Measurements from ENCODE around the gene PTMA. TPM values are rescaled to one million over a fixed set of nuclear protein-coding genes. Genes with fewer than 3 reads are reported as not detected.
A peak's percentile ranks its signal among the peaks of the same experiment; 100 is the strongest.

The PTMA gene
- total RNA-seq, 2 donors from 2014 or later: 1,439 to 1,845 TPM

GRCh38 chr2:231668981-231669380 is 39.3 kb upstream of the PTMA start:
- ATAC-seq (replicated peaks): no peak
- Mint-ChIP-seq H3K36me3 (ENCODE audit: low read depth) (no peaks in the 10 kb centered on the region), H3K4me1 (no peaks in the 10 kb centered on the region), H3K4me3 (no peak overlapping the region), H3K9me3 (no peaks in the 10 kb centered on the region), H3K27ac (peak overlapping the region; percentile 3), H3K27me3 (no peaks in the 10 kb centered on the region)

DNA sequence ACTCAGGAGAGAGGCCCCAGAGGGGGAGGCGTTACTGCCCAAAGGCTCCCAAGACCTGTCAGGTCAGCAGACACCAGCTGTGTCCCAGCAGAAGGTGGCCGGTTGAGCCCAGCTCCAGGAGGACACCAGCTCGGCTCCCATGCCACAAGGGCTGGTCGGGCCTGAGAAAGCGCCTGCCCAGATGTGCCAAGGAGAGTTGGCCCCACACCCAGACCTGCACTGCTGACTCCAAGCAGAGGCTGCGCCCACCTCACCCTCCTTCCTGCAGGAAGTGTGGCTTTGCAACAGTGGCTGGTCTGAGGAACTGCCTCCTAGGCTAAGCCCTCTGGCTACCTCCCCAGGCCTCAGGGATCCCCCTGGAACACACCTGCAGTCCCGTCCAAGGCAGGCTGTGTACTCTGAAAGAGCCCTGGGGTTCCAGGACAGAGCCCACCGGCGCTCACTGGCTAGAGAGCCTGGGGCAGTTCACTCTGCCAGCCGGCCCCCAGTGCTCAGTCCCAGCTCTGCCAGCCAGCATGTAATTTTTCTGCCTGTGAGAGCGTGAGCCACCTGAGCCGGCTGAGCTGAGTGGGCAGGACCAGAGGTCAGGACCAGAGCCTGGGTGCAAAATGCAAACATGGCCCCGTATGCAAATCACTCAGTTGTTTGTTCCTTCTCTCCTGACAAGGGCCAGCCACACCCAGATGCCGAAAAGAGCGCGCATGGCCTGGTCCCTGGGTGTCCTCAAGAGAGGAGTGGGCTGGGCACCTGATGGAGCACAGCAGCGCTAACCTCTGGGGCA is 36.9 kb upstream of the PTMA start:
- no peak overlapping the region for H3K27ac Mint-ChIP-seq
- no peak overlapping the region for H3K4me3 Mint-ChIP-seq
- no peaks in the 10 kb centered on the region for H3K27me3 Mint-ChIP-seq
- H3K4me1 Mint-ChIP-seq: no peaks in the 10 kb centered on the region
- H3K36me3 Mint-ChIP-seq (ENCODE audit: low read depth): no peaks in the 10 kb centered on the region
- no peaks in the 10 kb centered on the region for H3K9me3 Mint-ChIP-seq
- ATAC-seq (replicated peaks): no peak

DNA sequence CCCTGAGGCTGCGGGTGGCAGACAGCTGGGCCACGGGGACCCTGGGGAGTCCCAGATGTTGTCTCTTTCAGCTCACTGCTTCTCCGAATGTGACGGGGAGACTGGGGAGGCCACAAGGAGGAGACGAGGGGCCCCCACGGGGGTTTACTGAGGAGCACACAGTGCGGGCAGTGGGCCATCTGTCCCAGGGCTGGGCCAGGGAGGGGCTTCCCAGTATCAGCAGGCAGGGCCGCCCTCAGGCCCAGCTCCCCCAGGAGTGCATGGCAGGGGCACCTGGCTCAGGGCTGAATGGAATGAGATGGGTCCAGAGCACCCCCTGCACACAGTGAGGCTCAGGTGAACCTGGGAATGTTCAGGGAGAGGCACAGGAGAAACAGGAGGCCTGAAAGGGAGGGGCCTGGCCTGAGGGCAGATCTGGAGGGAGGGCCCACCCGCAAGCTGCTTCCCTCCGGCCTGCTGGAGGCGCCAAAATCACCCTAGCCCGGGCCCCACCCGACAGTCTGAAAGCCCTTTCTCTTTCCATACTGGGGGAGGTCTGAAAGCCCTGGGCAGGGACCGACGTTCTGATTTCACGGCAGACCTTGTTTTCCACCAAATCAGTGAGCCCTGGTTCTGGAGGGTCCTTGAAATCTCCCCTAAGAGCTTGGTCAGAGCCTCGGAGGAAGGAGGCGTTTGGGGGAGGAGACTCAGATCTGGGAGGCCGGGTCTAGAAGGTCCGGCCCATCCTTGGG is 35.5 kb upstream of the PTMA start:
- no peak for ATAC-seq (replicated peaks)
- peaks cover 3% of the 10 kb centered on the region for H3K4me1 Mint-ChIP-seq
- H3K9me3 Mint-ChIP-seq: no peaks in the 10 kb centered on the region
- H3K27me3 Mint-ChIP-seq: no peaks in the 10 kb centered on the region
- peak overlapping the region; percentile 82 for H3K27ac Mint-ChIP-seq
- H3K36me3 Mint-ChIP-seq (ENCODE audit: low read depth): no peaks in the 10 kb centered on the region
- H3K4me3 Mint-ChIP-seq: no peak overlapping the region

DNA sequence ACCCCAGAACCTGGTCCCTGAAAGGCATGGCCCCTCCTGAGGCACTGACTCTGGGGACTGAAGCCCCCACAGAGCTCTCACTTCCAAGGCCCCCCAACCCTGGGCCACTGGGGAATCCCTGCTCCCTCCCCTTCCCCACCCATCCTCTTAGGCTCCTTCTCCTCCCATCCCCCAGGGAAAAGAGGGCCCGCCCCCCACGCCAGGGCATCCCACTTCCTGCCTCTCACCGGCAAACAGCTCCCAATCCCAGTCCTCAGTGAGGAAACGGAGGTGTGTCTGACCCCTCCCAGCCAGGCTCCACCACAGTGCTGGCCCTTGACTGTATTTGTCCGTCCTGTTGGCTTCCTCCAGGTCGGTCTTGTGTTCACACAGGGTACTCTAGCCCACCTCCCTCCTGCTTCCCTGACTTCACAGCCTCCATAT is 35.0 kb upstream of the PTMA start:
- peaks cover 6% of the 10 kb centered on the region for H3K4me1 Mint-ChIP-seq
- H3K27me3 Mint-ChIP-seq: no peaks in the 10 kb centered on the region
- no peak overlapping the region for H3K4me3 Mint-ChIP-seq
- no peak for ATAC-seq (replicated peaks)
- H3K36me3 Mint-ChIP-seq (ENCODE audit: low read depth): no peaks in the 10 kb centered on the region
- peak overlapping the region; percentile 82 for H3K27ac Mint-ChIP-seq
- H3K9me3 Mint-ChIP-seq: no peaks in the 10 kb centered on the region

GRCh38 chr2:231674587-231675338 is 33.6 kb upstream of the PTMA start:
- Mint-ChIP-seq H3K36me3 (ENCODE audit: low read depth) (no peaks in the 10 kb centered on the region), H3K27me3 (no peaks in the 10 kb centered on the region), H3K4me1 (peaks cover 6% of the 10 kb centered on the region), H3K4me3 (peak overlapping the region; percentile 20), H3K27ac (peak overlapping the region; percentile 71), H3K9me3 (no peaks in the 10 kb centered on the region)
- peak; percentile 92 for ATAC-seq (replicated peaks)

- Mint-ChIP-seq H3K4me3 (no peak overlapping the region), H3K36me3 (ENCODE audit: low read depth) (no peaks in the 10 kb centered on the region), H3K27me3 (no peaks in the 10 kb centered on the region), H3K4me1 (peaks cover 6% of the 10 kb centered on the region), H3K9me3 (no peaks in the 10 kb centered on the region), H3K27ac (no peak overlapping the region)
- no peak for ATAC-seq (replicated peaks)
These were observed 32.1 kb upstream of the PTMA start for GRCh38 chr2:231676243-231676642.

GRCh38 chr2:231677632-231678104 is 30.7 kb upstream of the PTMA start:
- Mint-ChIP-seq H3K4me3 (no peak overlapping the region), H3K4me1 (peaks cover 6% of the 10 kb centered on the region), H3K27me3 (peaks cover 10% of the 10 kb centered on the region), H3K36me3 (ENCODE audit: low read depth) (no peaks in the 10 kb centered on the region), H3K9me3 (no peaks in the 10 kb centered on the region), H3K27ac (no peak overlapping the region)
- peak; percentile 69 for ATAC-seq (replicated peaks)

- no peaks in the 10 kb centered on the region for H3K36me3 Mint-ChIP-seq (ENCODE audit: low read depth)
- peaks cover 14% of the 10 kb centered on the region for H3K27me3 Mint-ChIP-seq
- no peak overlapping the region for H3K27ac Mint-ChIP-seq
- H3K4me3 Mint-ChIP-seq: peak overlapping the region; percentile 16
- ATAC-seq (replicated peaks): no peak
- peaks cover 6% of the 10 kb centered on the region for H3K4me1 Mint-ChIP-seq
- no peaks in the 10 kb centered on the region for H3K9me3 Mint-ChIP-seq
These were observed 28.4 kb upstream of the PTMA start for GRCh38 chr2:231679908-231680284.

DNA sequence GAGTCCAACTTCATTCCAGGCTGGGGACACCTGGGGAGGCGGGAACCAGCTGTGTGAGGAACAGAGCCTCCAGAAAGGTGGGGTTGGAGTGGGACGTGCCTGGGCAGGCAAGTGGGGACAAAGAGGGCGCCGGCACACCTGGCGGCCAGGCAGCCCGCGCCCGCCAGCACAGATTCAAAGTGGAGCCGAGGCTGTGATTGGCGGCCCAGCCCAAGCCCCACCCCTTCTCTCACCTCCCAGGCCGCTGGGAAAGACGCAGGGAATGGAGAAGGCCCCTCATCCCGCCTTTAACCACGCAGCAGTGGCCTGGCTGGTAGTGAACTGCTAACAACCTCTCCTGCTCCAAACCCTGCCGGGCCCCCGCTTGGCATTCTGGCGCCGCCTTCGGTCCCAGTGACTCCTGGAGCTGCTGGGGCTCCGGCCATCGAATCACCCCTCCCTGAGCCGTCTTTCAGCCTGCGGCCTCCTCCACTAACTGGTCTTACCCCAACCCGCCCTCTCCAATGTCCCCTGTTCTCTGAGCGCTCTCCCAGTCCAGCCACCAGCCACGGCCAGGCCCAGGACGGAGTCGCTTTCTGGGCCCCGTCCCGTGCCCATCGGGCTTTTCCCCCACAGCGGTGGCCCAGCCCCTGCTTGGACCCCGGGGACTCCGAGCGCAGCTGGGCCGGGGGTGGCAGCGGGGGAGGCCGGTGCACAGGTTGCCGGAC is 27.9 kb upstream of the PTMA start:
- Mint-ChIP-seq H3K27ac (no peak overlapping the region), H3K9me3 (no peaks in the 10 kb centered on the region), H3K36me3 (ENCODE audit: low read depth) (no peaks in the 10 kb centered on the region), H3K4me3 (peak overlapping the region; percentile 16), H3K27me3 (peaks cover 14% of the 10 kb centered on the region), H3K4me1 (peaks cover 6% of the 10 kb centered on the region)
- ATAC-seq (replicated peaks): no peak

- no peaks in the 10 kb centered on the region for H3K36me3 Mint-ChIP-seq (ENCODE audit: low read depth)
- peak overlapping the region; percentile 55 for H3K4me3 Mint-ChIP-seq
- H3K9me3 Mint-ChIP-seq: no peaks in the 10 kb centered on the region
- peak; percentile 21 for ATAC-seq (replicated peaks)
- no peak overlapping the region for H3K27ac Mint-ChIP-seq
- peaks cover 6% of the 10 kb centered on the region for H3K4me1 Mint-ChIP-seq
- peaks cover 14% of the 10 kb centered on the region for H3K27me3 Mint-ChIP-seq
These were observed 27.1 kb upstream of the PTMA start for GRCh38 chr2:231680992-231681852.

DNA sequence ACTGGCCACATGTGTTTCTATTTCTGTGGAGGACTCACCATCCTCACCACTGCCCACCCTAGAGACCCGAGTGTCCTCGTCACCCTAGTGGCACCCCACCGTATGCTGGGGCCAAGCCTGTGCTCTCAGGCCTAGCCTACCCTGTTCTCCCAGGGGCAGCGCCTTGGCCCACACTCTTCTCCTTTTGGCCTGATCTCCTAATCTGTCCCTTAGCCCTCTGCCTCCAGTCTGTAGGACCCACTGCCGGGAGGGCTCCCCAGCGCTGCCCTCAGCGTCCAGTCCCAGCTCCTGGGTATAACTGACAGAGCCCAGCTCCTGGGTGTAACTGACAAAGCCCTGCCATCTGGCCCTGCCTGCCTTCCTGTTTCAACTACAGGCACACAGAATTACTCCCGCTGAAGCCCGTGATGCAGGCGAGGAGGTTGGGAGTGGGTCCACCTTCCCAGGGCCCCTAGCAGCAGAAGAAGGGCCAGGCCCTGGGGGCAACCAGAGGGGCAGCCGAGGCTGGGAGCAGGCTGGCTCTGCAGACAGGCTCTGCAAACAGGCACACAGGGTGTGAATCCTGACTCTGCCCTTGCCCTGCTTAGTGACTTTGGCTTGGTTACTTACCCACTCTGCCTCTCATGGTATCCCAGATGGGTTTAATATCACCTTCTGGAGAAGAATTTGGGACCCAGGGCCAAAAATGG is 25.6 kb upstream of the PTMA start:
- H3K27ac Mint-ChIP-seq: peak overlapping the region; percentile 56
- ATAC-seq (replicated peaks): no peak
- peaks cover 3% of the 10 kb centered on the region for H3K4me1 Mint-ChIP-seq
- no peaks in the 10 kb centered on the region for H3K36me3 Mint-ChIP-seq (ENCODE audit: low read depth)
- H3K9me3 Mint-ChIP-seq: no peaks in the 10 kb centered on the region
- H3K27me3 Mint-ChIP-seq: peaks cover 14% of the 10 kb centered on the region
- H3K4me3 Mint-ChIP-seq: no peak overlapping the region

- H3K27ac Mint-ChIP-seq: no peak overlapping the region
- H3K4me1 Mint-ChIP-seq: no peaks in the 10 kb centered on the region
- ATAC-seq (replicated peaks): no peak
- no peak overlapping the region for H3K4me3 Mint-ChIP-seq
- H3K9me3 Mint-ChIP-seq: no peaks in the 10 kb centered on the region
- H3K27me3 Mint-ChIP-seq: peaks cover 14% of the 10 kb centered on the region
- H3K36me3 Mint-ChIP-seq (ENCODE audit: low read depth): no peaks in the 10 kb centered on the region
These were observed 24.8 kb upstream of the PTMA start for GRCh38 chr2:231683292-231684235.
